ENCODE results near the gene RBM38.

The RBM38 gene

DNA sequence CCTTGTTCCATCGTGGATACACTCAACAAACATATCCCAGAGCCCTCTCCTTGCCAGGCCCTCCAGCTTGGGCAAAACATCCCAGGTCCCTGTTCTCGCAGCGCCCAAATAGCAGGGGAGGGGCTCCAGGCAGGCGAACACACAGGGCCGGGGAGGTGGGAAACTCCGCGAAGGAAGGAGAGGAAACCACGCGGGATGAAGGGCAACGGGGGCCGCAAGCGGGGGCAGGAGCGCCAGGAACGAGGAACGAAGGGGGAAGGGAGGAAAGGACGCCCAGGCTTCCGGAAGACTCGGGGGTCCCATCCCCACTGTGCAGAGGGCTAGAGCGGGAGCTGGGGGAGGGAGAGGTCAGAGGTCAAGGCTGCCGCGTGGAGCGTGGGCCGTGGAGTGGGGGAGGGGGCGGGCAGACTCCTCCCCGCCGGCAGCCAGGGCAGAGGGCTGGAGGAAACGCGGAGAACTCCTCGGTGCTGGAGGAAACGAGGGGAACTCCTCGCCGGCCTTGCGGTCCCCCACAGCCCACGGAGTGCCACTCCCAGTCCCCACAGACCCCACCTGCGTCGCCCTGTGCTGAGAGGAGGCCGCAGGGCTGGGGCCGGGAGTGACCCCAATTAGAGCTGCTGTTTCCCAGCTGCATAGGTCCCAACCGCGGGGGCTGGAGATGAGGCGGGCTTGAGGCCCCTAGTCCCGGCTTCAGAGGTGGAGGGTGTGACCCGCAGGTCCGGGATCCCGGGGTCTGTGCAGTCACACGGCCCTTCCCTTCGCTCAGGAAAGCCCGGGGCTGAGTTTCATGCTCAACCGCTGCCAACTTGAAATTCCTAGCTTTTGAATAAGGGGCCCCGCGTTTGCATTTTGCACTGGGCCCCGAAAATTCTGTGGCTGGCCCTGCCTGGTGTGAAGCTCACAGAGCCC is 1.2 kb upstream of the RBM38 start:
- peak; percentile 35 to 44 for DNase-seq (ENCODE audit: low read depth in 2 of 2, low spot score in 1 of 2)

DNA sequence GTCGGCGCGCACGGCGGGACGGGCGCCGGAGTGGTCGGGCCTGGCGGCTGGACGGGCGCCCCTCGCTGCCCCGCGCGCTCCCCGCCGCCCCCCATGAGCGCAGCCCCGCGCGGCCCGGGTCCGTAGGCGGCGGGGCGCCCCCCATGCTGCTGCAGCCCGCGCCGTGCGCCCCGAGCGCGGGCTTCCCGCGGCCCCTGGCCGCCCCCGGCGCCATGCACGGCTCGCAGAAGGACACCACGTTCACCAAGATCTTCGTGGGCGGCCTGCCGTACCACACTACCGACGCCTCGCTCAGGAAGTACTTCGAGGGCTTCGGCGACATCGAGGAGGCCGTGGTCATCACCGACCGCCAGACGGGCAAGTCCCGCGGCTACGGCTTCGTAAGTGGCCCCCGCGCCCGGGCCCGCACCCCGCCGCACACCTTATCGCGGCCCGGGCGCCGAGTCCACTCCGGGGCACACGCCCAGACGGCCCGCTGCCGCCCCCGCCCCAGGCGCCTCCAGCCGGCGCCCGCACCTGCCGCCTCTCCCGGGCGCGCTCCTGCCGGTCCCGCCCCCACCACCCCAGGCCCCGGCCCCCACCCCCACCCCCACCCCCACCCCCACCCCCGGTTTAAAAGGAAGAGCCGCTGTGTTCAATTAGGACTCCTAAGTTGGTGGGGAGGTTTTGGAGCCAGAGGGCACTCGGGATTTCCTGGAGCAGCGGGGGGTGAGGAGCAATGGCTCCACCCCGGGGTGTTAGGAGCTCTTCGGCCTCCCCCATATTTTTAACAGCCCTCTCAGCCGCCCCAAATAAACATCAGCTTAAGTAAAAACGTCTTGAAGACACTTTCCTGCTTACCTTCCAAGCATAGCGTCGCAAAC is 474 bp downstream of the RBM38 start:
- DNase-seq (ENCODE audit: low read depth in 2 of 2, low spot score in 1 of 2): no peak

DNA sequence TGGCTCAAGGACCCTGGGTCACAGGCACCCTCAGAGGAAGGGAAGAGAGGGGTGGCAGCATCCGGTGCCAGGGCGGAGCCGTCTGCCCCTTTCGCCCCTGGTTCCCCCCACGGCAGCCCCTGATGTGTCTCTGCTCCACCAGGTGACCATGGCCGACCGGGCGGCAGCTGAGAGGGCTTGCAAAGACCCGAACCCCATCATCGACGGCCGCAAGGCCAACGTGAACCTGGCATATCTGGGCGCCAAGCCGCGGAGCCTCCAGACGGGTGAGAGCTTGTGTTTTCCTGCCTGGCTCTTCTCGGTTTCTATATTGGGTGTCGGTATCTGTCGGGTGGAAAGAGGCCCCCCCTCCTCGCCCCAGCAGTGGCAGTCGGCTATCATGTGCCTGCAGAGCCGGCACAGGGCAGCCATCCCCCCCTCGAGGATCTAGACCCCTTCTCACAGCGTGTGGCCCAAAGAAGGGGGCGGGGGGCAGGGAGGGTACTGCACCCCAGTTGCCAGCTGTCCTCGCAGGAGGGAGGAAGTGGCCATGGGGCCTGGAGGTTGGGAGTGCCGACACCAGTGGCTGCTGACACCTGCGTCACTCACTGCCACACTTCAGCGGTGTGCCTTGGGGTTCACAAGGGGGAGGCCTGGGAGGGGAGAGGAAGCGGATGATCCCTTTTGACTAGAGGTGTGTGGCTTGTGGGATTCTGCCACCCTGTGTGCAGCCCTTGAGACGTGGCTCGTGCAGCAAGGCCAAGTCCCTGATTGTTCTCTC is 1.5 kb downstream of the RBM38 start:
- peak; percentile 41 to 57 for DNase-seq (ENCODE audit: low read depth in 2 of 2, low spot score in 1 of 2)

DNA sequence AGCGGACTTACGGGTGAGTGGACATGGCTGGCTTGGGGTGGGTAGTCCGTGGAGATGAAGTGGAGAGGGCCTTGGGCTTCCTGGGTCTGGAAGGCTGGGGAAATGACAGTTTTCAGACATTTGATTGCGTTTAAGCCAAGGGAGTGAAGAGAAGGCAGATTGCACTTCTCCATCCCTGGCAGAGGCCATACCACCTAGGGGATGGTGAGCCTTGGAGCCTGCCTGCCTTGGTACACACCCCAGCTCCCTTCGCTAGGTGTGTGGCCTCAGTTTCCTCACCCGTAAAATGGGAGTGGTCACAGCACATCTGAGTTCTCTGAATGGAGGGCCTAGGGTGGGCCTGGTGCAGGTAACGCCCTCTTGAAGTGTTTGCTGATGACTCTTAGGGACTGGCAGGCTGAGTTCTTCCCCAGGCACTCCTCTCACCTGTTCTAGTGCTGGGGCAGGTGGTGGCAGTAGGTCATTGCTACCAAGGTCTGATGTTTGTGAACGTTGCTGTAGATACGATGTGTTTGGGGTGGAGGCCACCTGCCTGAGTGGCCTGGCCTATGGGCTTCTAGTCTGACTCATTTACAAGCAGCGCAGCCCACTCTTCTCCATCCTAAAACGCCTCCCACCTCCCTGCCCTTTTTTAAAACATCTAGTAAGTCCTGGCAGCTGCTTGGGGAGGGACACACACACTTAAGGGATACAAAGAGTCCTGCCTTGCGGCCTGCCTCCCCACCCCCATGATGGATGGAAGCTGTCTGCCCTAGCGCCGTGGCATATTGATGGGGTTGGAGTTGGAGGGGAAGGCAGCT is 2.3 kb downstream of the RBM38 start:
- no peak for DNase-seq (ENCODE audit: low read depth in 2 of 2, low spot score in 1 of 2)

DNA sequence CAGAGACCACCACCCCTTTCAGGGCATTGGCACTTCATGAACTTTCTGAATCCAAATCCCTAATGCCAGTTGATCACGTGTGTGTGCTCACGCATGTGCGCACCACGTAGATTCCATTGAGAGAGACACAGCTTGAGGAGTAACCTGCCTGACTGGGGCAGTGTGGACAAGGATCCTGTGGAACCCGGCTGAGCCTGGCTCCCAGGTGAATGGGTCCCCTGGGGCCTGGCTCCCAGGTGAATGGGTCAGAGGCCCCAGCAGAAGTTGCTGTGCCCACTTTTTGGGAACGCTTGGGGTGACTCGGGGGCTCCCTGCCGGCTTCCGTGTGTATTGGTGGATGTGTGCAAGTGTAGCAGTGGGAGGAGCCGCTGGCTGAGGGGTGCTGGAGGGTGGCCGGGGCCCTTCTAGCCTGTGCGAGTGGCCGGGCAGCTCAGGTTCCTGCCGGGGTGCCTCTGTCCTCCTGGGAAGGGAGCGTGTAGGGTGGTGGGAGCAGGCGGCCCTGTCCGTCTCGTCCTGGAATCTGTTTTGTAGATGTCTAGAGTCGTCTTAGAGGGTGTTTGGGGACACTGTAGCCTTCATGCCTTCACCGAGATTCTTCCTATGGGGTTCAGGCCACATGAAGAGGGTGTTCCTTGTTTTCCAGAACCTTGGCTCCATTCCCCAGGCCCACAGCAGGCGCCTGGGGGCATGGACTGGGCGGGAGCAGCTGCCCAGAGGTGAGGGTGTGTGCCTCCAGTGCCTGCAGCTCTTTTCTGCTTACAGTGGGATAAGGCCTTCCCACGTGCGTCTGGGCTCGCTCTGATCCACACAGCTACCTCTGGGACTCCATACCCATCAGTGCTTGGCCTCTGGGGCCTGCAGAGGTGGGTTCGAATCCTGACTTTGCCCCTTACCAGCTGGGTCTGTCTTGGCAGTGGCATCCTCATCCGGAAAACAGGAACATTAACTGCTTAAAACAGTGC is 3.2 kb downstream of the RBM38 start:
- no peak for DNase-seq (ENCODE audit: low read depth in 2 of 2, low spot score in 1 of 2)

DNA sequence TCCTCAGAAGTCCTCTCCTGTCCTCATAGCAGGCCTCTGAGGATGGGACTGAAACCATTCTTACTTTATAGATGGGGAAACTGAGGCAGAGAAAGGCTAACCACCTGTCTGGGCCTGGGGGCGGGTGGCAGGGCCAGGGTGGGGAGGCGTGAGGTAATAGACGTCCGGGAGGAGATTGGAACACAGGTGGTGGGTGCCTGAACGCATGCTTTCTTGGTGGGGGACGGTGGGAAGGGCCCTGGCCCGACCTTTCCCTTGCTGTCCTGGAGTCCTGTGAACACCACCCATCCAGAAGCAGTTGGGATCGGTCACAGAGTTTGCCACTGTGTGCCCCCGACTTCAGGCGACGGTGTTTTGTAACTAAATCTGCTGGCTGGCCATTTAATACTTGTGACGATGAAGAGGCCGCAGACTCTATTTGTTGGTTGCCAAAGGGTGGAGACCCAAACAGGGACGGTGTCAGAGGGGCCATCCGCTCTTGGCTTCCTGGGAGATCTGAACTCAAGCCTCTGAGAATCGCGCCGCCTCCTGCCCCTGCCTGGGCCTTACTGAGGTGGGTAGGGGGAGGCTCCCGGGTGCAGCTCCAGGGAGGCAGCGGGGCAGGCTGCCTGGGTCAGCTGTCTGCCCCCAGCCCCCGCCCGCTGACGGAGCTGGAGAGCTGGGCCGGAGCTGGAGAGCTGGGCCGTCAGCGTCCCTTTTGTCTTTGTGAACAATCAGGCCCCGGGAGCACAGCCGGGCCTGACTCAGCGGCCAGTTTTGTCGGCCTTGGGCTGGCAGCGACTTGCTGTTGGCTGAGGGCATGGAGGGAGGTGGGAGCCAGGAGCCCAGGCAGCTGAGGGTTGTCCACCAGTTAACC is 4.1 kb downstream of the RBM38 start:
- no peak for DNase-seq (ENCODE audit: low read depth in 2 of 2, low spot score in 1 of 2)

DNA sequence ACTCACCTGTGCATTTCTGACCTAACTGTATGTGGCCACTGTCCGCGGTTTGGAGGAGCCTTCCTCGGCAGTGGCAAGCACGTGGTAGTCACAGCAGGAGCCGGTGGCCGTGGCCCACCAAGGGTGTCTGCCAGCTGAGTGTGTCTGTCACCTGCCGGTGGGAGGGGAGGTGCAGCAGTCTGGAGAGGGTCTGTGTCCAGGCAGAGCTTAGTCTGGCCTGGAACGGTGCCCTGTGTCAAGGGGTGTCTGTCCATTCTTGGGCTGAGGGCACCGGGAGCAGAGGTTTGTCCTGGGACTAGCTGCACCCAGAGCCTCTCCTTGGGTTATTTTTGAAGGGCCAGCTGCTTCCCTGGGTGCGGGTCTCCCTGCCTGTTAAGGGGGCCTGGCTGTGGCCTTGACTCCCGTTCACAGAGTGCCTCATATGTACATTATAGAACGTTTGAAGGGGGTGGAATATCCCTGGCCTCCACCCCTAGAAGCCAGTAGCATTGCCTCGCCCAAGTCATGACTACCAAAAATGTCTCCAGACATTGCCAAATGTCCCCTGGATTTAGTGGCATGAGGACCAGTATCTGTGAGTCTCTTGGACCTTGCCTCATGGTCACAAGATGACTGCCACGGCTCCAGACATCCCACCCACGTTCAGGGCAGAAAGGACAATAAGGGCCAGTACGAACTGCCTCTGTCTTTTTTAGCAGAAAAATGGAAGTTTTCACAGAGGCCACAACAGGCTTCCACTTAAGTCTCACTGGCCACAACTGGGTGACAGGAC is 5.2 kb downstream of the RBM38 start:
- DNase-seq (ENCODE audit: low read depth in 2 of 2, low spot score in 1 of 2): no peak

DNA sequence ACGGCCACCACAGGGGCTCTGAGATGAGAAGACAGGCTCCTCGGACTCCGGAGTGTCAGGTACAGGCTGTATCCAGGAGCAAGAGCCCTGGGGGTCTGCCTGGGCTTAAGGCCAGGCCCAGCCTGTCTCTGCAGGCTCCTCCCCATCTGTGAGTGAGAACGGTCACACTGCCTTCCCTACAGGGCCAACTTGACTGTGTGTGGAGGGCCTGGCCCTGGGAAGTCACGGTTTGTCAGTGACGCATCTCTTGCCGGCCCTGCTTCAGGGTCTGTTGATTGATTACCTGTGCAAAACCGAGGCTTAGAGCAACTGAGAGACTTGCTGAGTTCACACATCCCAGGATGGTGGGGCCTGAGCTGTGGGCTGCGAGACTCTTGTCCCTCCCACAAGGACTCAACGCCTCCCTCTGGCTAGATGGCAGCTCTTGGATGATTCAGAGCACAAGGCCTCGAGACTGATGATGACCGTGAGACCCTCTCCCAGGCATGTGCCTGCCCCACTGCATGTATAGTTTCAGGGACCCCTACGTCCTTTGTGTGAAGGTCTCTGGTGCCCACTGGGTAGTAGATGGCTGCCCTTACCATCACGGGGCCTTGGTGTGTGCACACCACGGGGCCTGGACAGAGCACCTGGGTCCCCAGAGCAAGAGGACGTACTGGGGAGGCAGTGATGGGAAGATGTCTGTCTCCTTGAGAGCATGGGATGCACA is 5.9 kb downstream of the RBM38 start:
- no peak for DNase-seq (ENCODE audit: low read depth in 2 of 2, low spot score in 1 of 2)

DNA sequence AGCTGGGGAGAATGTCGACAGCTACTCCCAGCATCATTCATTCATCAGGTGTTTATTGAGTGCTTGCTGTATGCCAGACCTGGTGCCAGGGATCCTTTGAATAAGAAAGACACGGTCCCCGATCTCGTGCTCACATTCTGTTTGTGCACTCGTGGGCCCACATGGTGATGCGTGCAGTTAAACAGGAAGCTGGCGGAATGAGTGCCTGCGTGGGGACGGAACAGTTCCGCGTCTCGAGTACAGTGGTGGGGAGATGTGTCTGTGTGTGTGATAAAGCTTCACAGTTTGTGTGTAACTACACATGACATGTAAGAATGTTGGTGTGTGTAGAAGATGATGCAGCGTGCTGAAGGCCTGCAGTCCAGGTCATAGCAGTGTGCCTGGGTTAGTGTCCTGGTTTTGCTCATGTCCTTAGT is 6.5 kb downstream of the RBM38 start:
- DNase-seq (ENCODE audit: low read depth in 2 of 2, low spot score in 1 of 2): peak; percentile 42 to 45

DNA sequence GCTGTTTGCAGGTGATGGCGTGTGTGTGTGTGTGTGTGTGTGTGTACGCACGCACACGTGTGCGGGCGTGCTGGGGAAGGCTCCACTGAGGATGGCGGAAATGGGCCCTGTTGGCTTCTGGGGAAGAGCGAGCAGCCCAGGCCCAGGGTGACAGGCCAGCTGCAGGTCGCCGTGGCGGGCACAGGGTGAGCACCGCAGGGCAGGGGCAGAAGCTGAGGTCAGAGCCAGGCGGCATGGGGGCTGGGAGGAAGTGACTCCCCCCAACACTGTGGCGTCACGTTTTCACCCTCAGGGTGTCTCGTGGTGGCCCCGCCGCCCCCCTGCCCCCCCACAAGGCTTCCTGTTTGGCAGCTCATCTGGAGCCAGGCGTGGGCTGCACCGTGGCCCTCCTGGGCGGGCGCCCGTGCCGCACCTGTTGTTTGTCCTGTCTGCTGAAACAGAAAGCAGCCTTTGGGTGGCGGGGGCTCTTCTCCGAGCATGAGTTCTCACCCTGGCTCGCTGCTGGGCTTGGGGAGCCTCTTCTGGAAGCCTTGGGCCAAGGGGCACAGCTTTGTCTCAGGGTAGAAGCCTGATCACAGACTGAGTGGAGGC is 7.1 kb downstream of the RBM38 start:
- DNase-seq (ENCODE audit: low read depth in 2 of 2, low spot score in 1 of 2): peak; percentile 67 to 89

DNA sequence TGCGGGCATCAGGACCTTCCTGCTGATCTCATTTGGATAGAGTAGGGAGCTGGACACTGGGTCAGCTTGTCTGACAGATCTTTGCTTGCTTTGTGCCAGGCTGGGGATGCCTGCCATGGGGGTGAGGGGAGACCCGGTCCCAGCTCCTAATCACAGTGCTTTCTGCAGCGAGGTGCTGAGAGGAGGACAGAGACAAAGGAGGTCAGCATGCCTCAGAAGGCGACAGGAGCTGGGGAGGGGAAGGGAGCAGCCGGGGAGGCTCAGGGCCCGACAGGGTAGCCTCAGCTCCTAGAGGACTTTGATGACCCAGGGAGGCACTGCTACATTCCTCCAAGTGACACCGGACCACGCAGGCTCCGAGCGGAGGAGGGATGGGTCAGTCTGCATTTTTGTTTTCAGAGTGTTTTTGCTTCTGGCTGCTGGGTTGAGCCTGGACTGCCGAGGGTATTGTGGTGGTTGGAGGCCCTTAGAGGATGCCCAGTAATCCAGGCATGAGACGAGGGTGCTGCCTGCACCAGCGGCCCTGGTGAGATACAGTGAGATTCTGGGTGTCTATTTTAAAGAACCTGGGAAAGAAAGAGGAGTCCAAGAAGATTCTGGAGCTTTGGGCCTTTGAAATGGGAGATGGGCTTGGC is 7.8 kb downstream of the RBM38 start:
- no peak for DNase-seq (ENCODE audit: low read depth in 2 of 2, low spot score in 1 of 2)

DNA sequence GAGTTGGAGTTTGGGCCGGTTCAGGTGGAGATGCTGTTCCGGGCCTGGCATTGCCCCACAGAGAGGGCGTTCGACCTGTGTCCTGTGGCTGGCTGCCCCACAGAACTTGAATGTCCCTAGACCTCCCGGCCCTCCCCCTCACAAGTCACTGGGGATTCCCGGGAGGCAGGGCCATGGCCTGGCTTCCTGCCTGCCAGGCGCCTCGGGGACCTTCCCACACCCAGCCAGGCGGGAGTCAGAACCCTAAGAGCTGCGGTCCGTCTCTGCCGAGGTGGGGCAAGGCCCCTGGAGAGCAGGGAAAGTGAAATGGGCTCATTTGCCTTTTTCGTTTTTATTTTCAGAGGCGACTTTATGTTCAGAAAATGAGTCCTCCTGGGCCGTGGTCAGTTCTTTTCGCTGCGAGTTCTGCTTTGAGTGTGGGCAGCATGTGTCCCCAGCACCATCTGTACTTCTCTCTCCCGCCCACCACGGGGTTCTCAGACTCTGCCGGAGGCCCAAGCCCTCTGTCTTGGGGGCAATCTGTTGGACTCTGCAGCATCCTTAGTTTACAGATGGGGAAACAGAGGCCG is 8.5 kb downstream of the RBM38 start:
- no peak for DNase-seq (ENCODE audit: low read depth in 2 of 2, low spot score in 1 of 2)

DNA sequence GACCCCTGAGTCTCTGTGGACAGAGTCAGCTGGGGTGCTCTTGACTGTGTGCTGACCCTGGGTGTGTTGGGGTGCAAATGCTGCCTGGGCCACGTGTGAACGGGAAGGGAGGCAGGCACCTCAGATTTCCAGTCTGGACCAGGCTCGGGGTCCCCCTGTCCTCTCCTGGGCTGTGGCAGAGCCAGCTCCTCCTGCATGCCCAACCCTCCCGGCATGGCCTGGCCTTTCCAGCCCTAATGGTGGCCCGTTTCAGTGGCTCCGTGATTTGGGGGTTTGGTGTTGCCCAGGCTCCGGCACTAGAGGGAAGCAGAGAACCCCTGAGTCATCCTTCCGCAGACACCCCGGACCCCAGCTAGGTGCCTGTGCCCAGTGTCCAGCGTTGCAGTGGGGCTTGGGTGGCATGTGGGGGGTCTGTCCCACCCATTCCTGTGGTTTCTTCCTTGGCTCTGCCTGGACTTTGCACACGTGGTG is 9.1 kb downstream of the RBM38 start:
- DNase-seq (ENCODE audit: low read depth in 2 of 2, low spot score in 1 of 2): no peak

DNA sequence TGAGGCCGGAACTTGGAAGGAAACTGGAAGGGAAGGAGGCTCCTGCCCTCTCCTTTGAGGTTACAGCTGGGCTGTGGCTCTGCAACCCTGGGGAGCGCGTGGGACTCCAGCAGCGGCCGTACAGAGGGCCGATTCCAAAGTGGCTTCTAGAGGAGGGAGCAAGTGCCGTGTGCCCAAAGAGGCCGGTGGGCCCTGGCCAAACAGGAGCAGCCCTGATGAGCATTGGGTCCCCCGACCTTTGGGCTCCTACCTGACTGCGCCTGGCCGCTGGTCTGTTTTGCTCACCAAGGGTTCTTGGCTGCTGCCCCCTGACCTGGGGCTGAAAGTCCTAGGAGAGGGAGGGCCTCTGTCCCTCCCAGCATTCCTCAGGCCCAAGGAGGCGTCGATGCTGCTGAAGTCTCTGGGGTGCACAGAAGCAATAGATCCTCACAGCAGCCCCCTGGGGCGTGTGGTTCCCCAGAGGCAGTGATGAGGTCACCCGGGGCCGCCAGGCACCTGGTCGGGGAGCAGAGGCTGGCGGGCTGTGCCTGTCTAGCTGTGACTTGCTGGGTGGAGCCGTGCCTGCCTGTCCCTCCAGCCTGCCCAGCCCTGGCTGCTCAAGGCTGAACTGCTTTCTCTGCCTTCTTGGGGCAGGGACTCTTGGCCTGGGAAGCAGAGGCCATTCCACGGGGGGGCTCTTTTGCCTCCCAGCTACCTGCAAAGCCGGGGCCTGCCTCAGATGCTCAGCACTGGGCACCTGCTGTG is 9.8 kb downstream of the RBM38 start:
- no peak for DNase-seq (ENCODE audit: low read depth in 2 of 2, low spot score in 1 of 2)

DNA sequence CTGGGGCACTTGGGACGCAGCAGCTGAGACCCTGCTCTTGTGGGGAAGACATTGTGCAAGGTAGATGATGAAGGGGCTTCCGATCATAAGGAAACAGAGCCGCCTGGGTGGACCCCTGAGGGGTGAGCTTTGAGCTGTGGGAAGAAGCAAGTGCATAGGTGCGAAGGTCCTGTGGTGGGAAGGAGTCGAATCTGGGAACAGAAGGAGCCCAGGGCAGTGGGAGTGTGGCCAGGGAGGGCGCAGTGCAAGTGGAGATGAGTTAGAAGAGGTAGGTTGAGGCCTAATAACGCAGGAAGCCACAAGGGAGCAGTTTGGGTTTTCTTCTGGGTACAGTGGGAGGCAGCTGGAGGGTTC is 10.3 kb downstream of the RBM38 start:
- no peak for DNase-seq (ENCODE audit: low read depth in 2 of 2, low spot score in 1 of 2)
